Measurements from ENCODE around the gene CALN1. TPM values are rescaled to one million over a fixed set of nuclear protein-coding genes. Genes with fewer than 3 reads are reported as not detected.

The CALN1 gene
- total and polyA plus RNA-seq, 2 experiments from 2014 or later: 7.6 to 14.5 TPM

- H3K27me3 ChIP-seq (ENCODE audit: insufficient read depth): no peaks in the 10 kb centered on the region
- peaks cover 4% of the 10 kb centered on the region; the same call in 2 of the 3 replicates for H3K36me3 Mint-ChIP-seq (ENCODE audit: low read depth)
- H3K4me2 ChIP-seq: no peak overlapping the region
- H3K4me1 ChIP-seq (ENCODE audit: insufficient read depth): no peaks in the 10 kb centered on the region
- H3K9me3 Mint-ChIP-seq: peaks cover 7% of the 10 kb centered on the region; the same call in 2 of the 3 replicates
- no peak overlapping the region for H2AFZ ChIP-seq
- DNase-seq (ENCODE audit: low spot score): no peak
- no peak for TF ChIP-seq STAT1 (IDR thresholded peaks at IDR 0.05; ENCODE audit: unreplicated experiment)
- no peak for TF ChIP-seq NANOG (IDR thresholded peaks at IDR 0.05; ENCODE audit: borderline replicate concordance)
- TF ChIP-seq EZH2phosphoT487 (IDR thresholded peaks at IDR 0.05; ENCODE audit: unreplicated experiment): no peak
- TF ChIP-seq ZNF114 (CRISPR knock-in tag; IDR thresholded peaks at IDR 0.05): no peak
- no peak for TF ChIP-seq ZNF331 (CRISPR knock-in tag; IDR thresholded peaks at IDR 0.05; ENCODE audit: low read depth)
- TF ChIP-seq POLR2AphosphoS5 (IDR thresholded peaks at IDR 0.05; ENCODE audit: low read depth): no peak
- TF ChIP-seq ETS1 (IDR thresholded peaks at IDR 0.05): no peak
- no peak for TF ChIP-seq CTCF (conservative IDR thresholded peaks at IDR 0.05; ENCODE audit: low read depth in 2 of 2)
- TF ChIP-seq EZH2 (IDR thresholded peaks at IDR 0.05; ENCODE audit: low read depth, unreplicated experiment): no peak
- no peak overlapping the region for H3K27ac Mint-ChIP-seq
- no peaks in the 10 kb centered on the region for H3K36me3 ChIP-seq (ENCODE audit: insufficient read depth)
- H3K9me2 ChIP-seq (ENCODE audit: insufficient read depth): no peaks in the 10 kb centered on the region
- no peaks in the 10 kb centered on the region for H3K27me3 Mint-ChIP-seq (ENCODE audit: insufficient read depth, low read depth, poor library complexity)
- H3K27ac ChIP-seq (ENCODE audit: low read depth): no peak overlapping the region
- no peak overlapping the region for H3K4me3 ChIP-seq
- no peak for ATAC-seq
- no peaks in the 10 kb centered on the region for H3F3A ChIP-seq (replicated peaks; ENCODE audit: low read depth)
- H3K4me3 Mint-ChIP-seq: no peak overlapping the region
- no peaks in the 10 kb centered on the region for H4K20me1 ChIP-seq (replicated peaks; ENCODE audit: insufficient read depth)
- no peaks in the 10 kb centered on the region for H3K79me2 ChIP-seq (replicated peaks; ENCODE audit: insufficient read depth)
- H3K4me1 Mint-ChIP-seq: no peaks in the 10 kb centered on the region
Observed at GRCh38 chr7:71974611-71975010, 437.5 kb downstream of the CALN1 start.

- Histone ChIP-seq H3K27me3 (ENCODE audit: insufficient read depth) (no peaks in the 10 kb centered on the region), H3K4me3 (no peak overlapping the region), H3K27ac (ENCODE audit: low read depth) (no peak overlapping the region), H3K9me2 (ENCODE audit: insufficient read depth) (no peaks in the 10 kb centered on the region), H3K4me2 (no peak overlapping the region), H3F3A (replicated peaks; ENCODE audit: low read depth) (no peaks in the 10 kb centered on the region), H3K79me2 (replicated peaks; ENCODE audit: insufficient read depth) (no peaks in the 10 kb centered on the region), H4K20me1 (replicated peaks; ENCODE audit: insufficient read depth) (no peaks in the 10 kb centered on the region), H3K36me3 (ENCODE audit: insufficient read depth) (no peaks in the 10 kb centered on the region), H2AFZ (no peak overlapping the region), H3K4me1 (ENCODE audit: insufficient read depth) (no peaks in the 10 kb centered on the region)
- Mint-ChIP-seq H3K36me3 (ENCODE audit: low read depth) (no peaks in the 10 kb centered on the region), H3K27me3 (ENCODE audit: insufficient read depth, low read depth, poor library complexity) (no peaks in the 10 kb centered on the region), H3K9me3 (no peaks in the 10 kb centered on the region), H3K27ac (no peak overlapping the region), H3K4me3 (no peak overlapping the region), H3K4me1 (no peaks in the 10 kb centered on the region)
- no peak for ATAC-seq
- DNase-seq (ENCODE audit: low spot score): no peak
- TF ChIP-seq ETS1 (IDR thresholded peaks at IDR 0.05) (no peak), ZNF462 (CRISPR knock-in tag; IDR thresholded peaks at IDR 0.05) (no peak), CREB1 (CRISPR knock-in tag; IDR thresholded peaks at IDR 0.05; ENCODE audit: low read depth) (no peak), POLR2AphosphoS5 (IDR thresholded peaks at IDR 0.05; ENCODE audit: low read depth) (no peak)
Observed at GRCh38 chr7:71972534-71972933, 439.6 kb downstream of the CALN1 start.

Measured in GM23338 (cell line).